Jurkat, Clone E6-1 (cell line): ENCODE measurements around the gene DNASE1L2. TPM values are rescaled to one million over a fixed set of nuclear protein-coding genes. Genes with fewer than 3 reads are reported as not detected.
A peak's percentile ranks its signal among the peaks of the same experiment; 100 is the strongest.

Source experiments
- DNase-seq: peaks from one replicate; pipeline ENCODE4 v3.0.0-alpha.2; 2011; ENCODE audit warnings: low read depth, low spot score
- H3K4me3 ChIP-seq: 2 replicates; pipeline ENCODE4 v1.5.1; 2011; ENCODE audit warnings: mild to moderate bottlenecking, low read length, control low read depth, moderate library complexity
- polyA plus RNA-seq: library from polyadenylated mRNA; unstranded; fragments of >200 nt; gene quantifications from one replicate; pipeline ENCODE4 v1.2.1, GENCODE V29; 2012; ENCODE audit warnings: missing spikeins; ENCODE audit not compliant: insufficient read length, insufficient read depth

The DNASE1L2 gene, protein sequence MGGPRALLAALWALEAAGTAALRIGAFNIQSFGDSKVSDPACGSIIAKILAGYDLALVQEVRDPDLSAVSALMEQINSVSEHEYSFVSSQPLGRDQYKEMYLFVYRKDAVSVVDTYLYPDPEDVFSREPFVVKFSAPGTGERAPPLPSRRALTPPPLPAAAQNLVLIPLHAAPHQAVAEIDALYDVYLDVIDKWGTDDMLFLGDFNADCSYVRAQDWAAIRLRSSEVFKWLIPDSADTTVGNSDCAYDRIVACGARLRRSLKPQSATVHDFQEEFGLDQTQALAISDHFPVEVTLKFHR
- polyA plus RNA-seq, result 1.8 TPM

DNA sequence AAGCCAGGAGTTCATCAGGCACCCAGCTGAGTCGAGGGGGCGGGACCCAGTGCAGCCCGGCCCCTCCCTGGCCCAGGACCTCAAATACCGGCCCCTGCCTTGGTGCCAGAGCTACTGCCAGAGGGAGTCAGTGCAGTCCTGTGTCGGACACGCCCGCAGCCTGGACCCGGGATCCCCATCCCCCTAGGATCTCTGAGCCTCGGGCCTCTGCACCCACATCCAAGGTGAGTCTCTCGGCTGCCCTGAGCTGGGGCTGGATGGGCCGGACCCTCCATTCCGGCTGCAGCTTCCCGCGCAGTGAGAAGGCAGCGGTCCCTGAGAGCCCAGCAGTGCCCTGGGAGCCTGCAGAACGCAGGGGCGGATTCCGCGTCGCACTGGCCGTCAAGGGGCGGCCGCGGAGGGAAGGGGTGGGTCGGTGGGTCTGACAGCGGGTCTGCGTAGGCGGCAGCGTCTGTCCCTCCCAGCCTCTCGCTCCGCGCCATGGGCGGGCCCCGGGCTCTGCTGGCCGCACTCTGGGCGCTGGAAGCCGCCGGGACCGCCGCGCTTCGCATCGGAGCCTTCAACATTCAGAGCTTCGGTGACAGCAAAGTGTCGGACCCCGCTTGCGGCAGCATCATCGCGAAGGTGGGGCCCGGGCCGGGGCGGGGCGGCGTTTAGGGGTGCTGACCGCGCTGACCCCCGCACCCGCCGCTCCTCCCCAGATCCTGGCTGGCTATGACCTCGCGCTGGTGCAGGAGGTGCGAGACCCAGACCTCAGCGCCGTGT lies at the start of gene DNASE1L2:
Gene DNASE1L2 (plus strand): TSS at position 108 of the 765 bp plus-strand sequence. CDS start 373 bp downstream, at position 481.
- no peak for DNase-seq
- no peak within 1 kb of the TSS for H3K4me3 ChIP-seq

DNA sequence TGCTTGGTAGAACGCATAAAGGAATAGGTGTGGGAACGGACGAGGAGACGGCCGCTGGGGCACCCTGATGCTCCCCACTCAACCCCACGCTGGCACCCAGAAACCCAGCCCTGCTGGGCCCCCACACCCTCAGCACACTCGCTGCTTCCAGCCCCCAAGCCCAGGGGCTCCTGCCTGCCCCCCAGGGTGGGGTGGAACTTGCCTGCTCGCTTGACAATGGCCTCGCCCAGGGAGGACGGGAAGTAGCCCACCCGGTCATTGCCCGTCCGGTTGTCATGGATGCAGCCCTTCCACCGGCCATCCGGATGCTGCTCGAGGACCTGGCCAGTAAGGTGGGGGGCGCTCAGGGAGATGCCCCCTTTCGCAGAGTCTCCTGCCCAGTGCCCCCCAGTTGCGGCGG lies 49.7 kb upstream of the DNASE1L2 start:
- no peak for DNase-seq
- H3K4me3 ChIP-seq, result no peak overlapping the region

DNA sequence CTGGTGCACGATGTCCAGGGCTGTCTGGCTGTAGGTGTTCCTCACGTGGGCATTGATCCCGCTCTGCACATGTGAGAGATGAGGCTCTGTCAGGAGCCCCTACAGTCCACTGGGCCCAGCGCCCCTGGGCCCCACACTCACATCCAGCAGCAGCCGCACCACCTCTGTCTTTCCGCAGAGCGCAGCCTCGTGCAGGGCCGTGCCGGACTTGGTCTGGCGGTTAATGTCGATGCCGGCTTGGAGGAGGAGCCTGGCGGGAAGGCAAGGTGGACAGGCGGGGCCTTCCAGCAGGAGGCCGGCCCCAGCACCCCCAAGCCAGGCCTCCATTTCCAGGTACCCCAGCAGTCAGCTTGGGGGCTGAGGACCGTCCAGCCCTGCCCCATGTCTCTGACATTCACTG lies 49.0 kb upstream of the DNASE1L2 start:
- no peak overlapping the region for H3K4me3 ChIP-seq
- DNase-seq, result no peak

DNA sequence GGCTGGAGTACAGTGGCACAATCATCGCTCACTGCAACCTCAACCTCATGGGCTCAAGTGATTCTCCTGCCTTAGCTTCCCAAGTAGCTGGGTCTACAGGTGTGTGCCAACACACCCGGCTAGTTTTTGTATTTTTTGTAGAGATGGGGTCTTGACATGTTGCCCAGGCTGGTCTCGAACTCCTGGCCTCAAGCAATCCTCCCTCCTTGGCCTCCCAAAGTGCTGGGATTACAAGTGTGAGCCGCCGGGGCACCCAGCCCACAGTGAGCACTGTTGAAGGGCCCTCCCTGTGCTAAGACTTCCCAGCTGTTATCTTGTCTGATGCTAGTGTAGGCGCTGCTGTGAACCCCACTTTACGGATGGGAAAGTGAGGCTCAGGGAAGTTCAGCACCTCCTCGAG lies 47.8 kb upstream of the DNASE1L2 start:
- no peak overlapping the region for H3K4me3 ChIP-seq
- DNase-seq, result no peak

DNA sequence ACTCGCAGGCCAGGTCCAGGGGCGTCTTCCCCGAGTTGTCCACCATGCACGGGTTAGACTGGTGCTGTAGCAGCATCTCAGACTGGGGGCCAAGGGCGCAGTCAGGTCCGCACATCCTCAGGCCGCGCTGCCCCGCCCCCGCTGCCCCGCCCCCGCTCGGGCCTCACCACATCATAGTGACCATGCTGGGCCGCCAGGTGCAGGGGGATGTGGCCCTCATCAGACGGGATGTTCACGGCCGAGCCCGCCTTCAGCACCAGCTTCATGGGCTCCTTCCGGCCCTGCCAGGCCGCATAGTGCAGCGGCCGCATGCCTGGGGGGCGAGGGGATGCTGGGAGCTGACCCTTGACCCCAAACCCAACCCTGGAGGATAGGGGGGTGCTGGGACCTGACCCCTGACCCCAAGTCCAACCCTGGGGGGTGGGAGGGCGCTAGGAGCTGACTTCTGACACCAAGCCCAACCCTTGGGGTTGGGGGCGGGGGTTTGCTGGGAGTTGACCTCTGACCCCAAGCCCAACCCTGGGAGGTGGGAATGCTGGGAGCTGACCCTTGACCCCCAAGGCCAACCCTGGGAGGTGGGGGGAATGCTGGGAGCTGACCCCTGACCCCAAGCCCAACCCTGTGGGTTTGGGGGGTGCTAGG lies 46.9 kb upstream of the DNASE1L2 start:
- no peak for DNase-seq
- H3K4me3 ChIP-seq, result no peak overlapping the region

DNA sequence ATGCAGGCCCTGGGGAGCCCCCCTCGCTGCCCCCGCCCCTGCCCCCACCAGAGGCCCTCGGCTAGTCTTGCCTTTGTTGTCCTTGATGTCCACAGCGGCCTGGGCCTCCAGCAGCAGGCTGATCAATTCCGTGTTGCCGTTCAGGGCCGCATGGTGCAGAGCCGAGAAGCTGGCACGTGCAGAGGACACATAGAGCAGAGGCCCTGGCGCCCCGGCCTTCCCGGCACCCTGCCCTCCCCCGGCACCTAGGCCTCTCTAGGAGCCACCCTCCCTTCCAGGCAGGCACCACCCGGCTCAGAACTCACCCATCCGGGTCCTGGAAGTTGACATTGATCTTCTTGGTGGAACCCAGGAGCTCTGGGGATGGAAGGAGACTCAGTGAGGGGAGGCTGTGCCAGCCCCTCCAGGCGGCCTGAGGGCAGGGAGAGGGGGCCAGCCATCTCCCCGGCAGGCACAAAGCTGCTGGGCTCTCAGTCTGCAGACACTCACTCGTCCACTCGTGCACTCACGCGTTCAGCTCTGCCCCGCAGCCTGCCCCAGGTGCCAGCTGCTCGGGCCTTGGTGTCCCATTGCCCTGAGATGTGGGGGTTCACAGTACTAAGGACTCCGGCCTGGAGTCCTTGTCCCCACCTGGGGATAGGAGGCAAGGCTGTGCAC lies 46.1 kb upstream of the DNASE1L2 start:
- no peak overlapping the region for H3K4me3 ChIP-seq
- DNase-seq, result no peak

DNA sequence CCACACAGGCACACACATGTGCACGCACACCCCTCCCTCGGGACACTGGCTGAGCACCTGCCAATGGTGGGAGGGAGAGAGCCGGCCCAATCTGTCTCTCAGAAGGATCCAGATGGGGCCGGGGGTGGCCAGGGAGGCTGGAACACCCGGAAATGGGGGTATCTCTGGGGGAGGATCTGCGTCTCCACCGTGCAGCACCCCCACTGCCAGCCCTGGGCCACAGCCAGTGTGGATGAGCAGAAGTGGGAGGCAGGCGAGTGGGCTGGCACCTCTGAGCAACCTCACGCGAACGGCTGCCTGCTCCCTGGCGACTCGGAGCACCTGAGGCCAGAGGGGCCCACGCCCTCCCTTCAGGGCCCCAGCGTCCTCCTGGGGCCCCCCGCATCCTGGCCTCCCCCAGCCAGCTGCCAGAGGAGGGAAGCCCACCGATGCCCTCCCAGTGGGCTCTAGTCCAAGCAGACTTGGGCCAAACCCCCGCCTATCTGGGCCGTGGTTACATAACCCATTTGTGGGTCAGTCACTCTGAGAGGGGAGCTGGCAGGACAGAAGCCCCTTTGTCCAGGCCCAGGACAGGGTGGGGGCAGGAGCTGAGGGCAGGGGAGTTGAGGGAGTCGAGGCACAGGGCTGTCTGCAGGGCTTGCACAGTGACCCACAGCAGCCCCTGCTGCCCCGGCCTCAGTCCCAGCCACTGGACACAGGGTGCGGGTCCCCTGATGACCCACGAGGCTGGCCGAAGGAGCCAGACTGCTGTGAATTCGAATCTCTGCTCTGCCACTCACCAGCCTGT lies 45.4 kb upstream of the DNASE1L2 start:
- DNase-seq, result no peak
- H3K4me3 ChIP-seq, result no peak overlapping the region

DNA sequence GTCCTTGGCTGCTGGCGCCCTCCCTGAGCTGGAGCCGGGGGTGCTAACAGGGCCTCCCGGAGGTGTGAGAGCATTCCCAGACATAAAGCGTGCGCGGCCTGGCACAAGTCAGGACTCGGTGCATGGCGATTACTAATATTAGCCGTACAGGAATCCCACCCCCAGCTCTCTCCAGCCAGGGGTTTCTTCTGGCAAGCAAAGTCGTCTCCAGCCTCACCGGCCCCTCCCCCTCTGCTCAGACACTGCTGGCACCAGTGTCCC lies 44.9 kb upstream of the DNASE1L2 start:
- H3K4me3 ChIP-seq, result no peak overlapping the region
- no peak for DNase-seq

DNA sequence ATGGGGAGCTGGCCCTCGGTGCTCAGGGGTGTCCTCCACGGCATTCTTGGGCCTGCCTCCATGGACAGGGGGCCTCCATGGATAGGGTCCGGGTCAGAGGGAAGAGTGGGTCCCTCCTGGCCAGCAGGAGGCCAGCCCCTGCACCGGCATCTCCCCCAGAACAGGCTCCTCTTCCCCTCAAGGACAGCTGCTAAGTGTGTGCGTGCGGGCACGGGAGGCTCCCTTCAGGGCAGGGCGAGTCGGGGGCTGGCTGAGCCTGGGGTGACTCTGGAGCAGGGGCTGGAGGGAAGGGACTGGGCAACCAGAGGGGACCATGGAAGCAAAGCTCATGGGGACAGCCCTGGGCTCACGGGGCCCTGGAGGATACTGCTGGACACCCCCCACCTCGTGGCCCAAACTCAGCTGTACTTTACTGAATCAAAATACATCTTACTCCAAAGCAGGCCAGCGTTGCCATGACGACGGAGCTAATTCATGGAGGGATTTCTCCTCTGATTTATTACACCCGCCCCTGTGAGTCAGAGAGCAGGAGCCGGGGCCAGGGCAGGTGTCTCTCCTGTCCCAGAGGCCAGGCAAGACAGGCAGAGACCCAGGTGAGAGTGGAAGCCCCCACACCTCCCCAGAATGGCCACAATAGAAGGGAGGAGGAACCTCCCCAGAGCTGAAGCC lies 41.9 kb upstream of the DNASE1L2 start:
- DNase-seq, result no peak
- H3K4me3 ChIP-seq, result no peak overlapping the region

DNA sequence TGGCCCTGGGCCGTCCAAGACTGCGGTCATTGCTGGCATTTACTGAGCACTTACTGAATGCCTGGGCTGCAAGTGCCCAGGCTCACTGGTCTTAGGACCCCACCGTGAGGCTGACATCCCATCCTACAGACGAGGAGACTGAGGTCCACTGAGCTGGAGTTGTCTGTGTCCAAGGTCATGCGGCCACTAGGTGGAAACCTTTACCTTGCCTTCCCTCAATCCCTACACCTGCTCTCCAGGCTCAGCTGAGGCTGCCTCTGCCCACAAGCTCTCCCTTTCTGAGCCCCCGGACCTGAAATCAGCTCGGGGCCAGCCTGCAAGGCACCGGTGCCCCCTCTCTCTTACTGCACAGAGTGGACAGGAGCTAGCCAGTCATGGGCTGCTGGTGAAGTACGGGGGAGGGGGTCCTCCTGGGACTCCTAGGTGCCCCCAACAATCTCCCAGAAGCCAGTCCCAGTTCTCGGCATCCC lies 41.4 kb upstream of the DNASE1L2 start:
- DNase-seq, result peak; percentile 49
- H3K4me3 ChIP-seq, result no peak overlapping the region

DNA sequence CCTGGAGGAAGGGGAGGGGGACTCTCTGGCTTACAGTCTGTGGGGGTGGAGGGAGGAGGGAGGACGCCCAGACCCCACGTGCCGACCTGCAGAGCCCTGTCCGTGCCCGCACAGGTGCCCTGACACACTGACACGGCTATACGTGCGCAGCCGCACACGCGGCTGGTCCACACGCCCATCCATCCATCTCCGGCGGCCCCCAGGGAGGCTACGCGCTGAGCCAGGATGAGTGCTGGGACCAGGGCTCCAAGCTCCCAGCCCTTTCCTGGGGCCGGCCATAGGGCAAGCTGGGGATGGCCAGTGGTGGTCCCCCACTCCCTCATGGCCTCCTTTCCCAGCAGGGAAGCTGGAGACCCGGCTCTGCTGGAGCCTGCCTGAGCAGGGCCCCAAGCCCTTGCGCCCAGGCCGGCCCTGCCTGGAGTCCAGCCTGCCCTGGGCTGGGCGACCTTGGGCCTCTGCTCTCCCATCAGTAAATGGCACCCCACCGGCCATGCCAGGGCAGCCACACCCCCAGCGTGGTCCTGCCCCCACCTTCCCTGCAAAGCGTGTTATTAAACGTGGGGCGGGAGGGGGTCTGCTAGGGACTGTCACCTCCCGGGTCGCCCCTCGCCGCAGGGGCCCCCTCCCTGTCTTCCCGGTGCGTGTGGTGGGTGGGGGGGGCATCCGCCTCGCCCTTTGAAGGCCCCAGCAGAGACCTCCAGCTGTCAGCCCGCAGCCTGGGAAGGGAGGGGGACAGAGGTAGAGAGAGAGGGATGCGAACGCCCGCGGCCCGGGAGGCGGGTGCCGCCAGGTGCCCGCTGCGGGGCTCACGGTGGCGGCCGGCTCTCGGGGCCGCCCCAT lies 40.7 kb upstream of the DNASE1L2 start:
- peak; percentile 26 for DNase-seq
- peak overlapping the region; percentile 9 for H3K4me3 ChIP-seq

DNA sequence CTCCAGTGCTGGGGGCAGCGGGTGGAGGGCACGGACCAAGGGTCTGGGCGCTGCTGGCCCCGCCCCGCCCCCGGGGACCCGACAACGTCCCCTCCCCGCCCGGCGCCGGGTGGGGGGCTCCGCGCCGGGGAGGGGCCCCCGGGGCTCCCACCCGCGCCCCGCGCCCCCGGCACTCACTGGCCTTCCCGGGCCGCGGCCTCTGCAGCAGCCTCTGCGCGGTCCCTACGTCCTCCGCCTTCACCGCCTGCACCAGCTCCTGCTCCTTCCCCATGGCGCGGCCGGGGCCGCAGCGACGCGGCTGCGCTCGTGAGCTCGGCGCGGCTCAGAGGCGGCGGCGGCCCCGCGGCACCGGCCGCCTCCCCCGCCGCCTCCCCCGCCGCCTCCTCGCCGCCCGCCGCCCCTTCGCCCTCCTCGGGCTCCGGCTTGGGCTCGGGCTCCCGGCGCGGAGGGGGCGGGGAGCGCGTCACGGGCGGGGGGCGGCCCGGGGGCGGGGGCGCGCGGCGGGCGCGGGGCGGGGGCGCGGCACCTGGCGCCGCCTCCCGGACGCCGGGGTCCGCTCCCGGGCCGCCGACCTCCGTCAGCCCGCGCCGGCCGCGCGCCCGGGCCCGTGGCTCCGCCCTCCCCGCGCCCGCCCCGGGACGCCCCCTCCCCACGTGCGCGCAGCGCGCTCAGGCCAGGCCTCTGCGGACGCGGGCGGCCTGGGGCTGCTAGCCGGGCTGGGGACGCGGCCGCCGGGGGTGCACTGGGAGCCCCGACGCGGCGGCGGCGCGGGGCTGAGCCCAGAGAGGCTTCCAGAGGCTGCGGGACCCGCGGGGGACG lies 39.9 kb upstream of the DNASE1L2 start, which contains the start of gene CASKIN1:
Gene CASKIN1 (minus strand): TSS at position 444 of the 819 bp plus-strand sequence. CDS start 173 bp downstream, at position 271.
- peak within 1 kb of the TSS; percentile 34 for H3K4me3 ChIP-seq
- no peak for DNase-seq

DNA sequence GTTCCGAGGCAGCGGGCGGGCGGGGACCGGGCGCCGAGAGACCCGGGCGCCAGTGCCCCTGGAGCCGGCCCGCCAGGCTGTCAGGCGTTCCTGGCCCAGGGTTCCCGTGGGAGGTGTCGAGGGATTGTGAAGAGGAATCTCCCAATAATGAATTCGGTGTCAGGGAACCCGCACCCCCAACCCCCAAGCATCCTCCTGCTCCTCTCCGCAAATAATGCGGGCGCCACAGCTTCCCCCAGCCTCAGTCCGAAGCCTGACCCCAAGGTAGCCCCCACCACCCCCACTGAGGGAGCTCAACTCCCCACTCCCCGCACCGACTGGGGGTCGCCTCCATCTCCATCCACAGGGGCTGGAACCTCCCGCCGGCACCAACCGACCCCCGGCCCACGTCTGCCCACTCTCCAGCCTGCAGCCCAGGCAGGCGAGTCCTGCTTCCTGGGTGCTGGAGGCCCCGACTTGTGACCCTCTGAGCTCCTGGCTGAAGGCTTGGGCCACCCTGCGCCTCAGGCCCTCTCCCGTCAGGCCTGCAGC lies 39.2 kb upstream of the DNASE1L2 start:
- no peak for DNase-seq
- H3K4me3 ChIP-seq, result no peak overlapping the region

DNA sequence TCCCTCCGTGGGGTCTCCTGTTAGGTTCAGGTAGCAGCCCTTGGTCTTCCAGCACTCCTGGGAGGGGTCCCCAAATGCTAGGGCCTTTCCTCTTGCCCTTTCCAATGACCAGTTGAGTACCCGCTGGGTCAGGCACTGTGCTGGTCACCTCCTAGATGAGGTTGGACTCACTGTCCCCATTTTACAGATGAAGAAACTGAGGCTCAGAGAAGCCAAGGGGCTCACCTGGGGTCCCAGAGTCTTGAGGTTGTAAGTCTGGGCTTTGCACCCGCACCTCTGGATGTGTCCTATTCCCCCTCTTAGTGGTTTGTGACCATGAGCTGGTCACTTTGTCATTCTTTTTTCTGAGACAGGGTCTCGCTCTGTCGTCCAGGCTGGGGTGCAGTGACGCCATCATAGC lies 38.5 kb upstream of the DNASE1L2 start:
- no peak overlapping the region for H3K4me3 ChIP-seq
- no peak for DNase-seq

DNA sequence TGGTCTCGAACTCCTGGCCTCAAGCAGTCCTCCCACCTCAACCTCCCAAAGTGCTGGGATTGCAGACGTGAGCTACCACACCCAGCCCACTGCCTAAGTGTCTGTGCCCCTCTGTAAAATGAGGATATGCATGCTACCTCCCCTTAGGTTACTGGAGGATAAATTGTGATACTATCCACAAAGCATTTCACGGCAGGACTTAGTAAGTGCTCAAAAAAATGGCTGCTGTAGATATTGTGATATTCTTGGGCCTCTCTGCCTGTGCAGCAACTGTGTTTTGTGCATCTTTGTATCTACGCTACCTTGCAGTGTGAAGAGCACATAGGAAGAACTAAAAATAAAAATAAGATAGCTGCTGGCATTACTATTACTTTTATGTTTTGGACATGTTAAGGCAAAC lies 38.0 kb upstream of the DNASE1L2 start:
- DNase-seq, result no peak
- H3K4me3 ChIP-seq, result no peak overlapping the region

DNA sequence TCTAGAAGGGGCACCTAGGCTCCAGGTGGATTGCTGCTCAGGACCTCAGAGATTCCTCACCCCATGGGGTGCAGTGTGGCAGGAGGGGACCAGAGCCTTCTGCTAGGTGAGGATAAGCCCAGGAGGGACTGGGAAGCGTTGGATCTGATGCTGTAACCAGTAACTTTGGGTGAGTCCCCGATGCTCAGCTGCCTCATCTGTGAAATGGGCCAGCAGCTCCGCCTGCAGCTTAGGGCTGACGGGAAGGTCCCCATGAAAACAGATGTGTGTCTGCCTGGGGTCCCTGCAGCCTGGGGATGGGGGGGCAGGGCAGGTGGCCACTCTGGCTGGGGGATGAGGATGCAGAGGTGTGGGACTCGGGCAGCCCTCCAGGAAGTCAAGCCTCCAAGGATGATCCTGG lies 37.1 kb upstream of the DNASE1L2 start:
- DNase-seq, result no peak
- H3K4me3 ChIP-seq, result no peak overlapping the region
